ENCODE measurements around the gene GREB1.

DNA sequence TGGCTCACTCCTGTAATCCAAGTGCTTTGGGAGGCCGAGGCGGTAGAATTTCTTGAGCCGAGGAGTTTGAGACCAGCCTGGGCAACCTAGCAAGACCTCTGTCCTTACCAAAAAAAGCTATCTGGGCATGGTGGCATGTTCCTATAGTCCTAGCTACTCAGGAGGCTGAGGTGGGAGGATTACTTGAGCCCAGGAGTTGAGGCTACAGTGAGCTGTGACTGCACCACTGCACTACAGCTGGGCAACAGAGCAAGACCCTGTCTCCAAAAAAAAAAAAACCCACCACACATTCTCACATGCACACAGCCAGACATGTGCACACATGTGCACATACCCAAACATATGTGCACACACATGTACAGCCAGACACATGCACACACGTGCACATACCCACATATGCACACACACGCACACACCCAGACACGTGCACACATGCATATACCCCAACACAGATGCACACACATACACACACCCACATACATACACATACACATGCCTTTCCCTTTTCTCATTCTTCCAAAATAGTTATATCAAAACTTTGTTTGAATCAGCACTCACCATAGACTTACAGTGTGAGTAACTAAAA, 14.2 kb downstream of the GREB1 start:
- TF ChIP-seq, protein P1, sequence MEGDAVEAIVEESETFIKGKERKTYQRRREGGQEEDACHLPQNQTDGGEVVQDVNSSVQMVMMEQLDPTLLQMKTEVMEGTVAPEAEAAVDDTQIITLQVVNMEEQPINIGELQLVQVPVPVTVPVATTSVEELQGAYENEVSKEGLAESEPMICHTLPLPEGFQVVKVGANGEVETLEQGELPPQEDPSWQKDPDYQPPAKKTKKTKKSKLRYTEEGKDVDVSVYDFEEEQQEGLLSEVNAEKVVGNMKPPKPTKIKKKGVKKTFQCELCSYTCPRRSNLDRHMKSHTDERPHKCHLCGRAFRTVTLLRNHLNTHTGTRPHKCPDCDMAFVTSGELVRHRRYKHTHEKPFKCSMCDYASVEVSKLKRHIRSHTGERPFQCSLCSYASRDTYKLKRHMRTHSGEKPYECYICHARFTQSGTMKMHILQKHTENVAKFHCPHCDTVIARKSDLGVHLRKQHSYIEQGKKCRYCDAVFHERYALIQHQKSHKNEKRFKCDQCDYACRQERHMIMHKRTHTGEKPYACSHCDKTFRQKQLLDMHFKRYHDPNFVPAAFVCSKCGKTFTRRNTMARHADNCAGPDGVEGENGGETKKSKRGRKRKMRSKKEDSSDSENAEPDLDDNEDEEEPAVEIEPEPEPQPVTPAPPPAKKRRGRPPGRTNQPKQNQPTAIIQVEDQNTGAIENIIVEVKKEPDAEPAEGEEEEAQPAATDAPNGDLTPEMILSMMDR (IDR thresholded peaks at IDR 0.05), result no peak
- no peak for TF ChIP-seq EZH2 (IDR thresholded peaks at IDR 0.05; ENCODE audit: borderline replicate concordance, insufficient read depth, low read depth, low read length, poor library complexity, severe bottlenecking)

Measured in B cell (primary cell).